Nephron (organoid): ENCODE data around the gene SLC30A2.

Experiments
- H3K27ac Mint-ChIP-seq, 3 experiments: 2 replicates each; pipeline ENCODE4 v1.8.0; 2020; ENCODE audit warnings: mixed read lengths in 3 of 3, mild to moderate bottlenecking in 2 of 3, moderate library complexity in 1 of 3
- H3K27me3 Mint-ChIP-seq: 2 replicates; pipeline ENCODE4 v1.8.0; 2021; ENCODE audit warnings: low read depth, mild to moderate bottlenecking, moderate library complexity, mixed read lengths
- H3K36me3 Mint-ChIP-seq: 2 replicates; pipeline ENCODE4 v1.8.0; 2020; ENCODE audit warnings: low read depth, mixed read lengths
- H3K4me1 Mint-ChIP-seq: 2 replicates; pipeline ENCODE4 v1.8.0; 2020; ENCODE audit warnings: mixed read lengths
- H3K4me3 Mint-ChIP-seq, 3 experiments: 2 replicates each; pipeline ENCODE4 v1.8.0; 2020; ENCODE audit warnings: mild to moderate bottlenecking in 3 of 3, mixed read lengths in 3 of 3, moderate library complexity in 2 of 3
- H3K9me3 Mint-ChIP-seq: 2 replicates; pipeline ENCODE4 v1.8.0; 2020; ENCODE audit warnings: mixed read lengths
- CTCF ChIP-seq, 3 experiments: fragments of 200-600 bp; sonication (generic); IDR thresholded peaks; one replicate each; pipeline ENCODE4 v1.5.0; 2021; ENCODE audit warnings: antibody characterized with exemption in 3 of 3; ENCODE audit not compliant: unreplicated experiment in 3 of 3

The SLC30A2 gene

GRCh38 chr1:26072305-26072704, 26.4 kb upstream of the SLC30A2 start:
- Mint-ChIP-seq H3K4me1 (peaks cover 22% of the 10 kb centered on the region), H3K9me3 (no peaks in the 10 kb centered on the region), H3K27ac (no peak overlapping the region), H3K4me3 (no peak overlapping the region), H3K27me3 (peaks cover 55% of the 10 kb centered on the region), H3K36me3 (no peaks in the 10 kb centered on the region)
- TF ChIP-seq CTCF (IDR thresholded peaks at IDR 0.05; ENCODE audit: unreplicated experiment in 3 of 3), result no peak

- Mint-ChIP-seq H3K4me3 (no peak overlapping the region), H3K9me3 (no peaks in the 10 kb centered on the region), H3K27ac (no peak overlapping the region), H3K4me1 (peaks cover 26% of the 10 kb centered on the region), H3K27me3 (peaks cover 48% of the 10 kb centered on the region), H3K36me3 (no peaks in the 10 kb centered on the region)
- no peak for TF ChIP-seq CTCF (IDR thresholded peaks at IDR 0.05; ENCODE audit: unreplicated experiment in 3 of 3)
These were observed 25.0 kb upstream of the SLC30A2 start for GRCh38 chr1:26070963-26071342.

GRCh38 chr1:26070296-26070962, 24.5 kb upstream of the SLC30A2 start:
- Mint-ChIP-seq H3K27ac (no peak overlapping the region), H3K9me3 (no peaks in the 10 kb centered on the region), H3K4me1 (peaks cover 31% of the 10 kb centered on the region), H3K36me3 (no peaks in the 10 kb centered on the region), H3K4me3 (no peak overlapping the region), H3K27me3 (peaks cover 45% of the 10 kb centered on the region)
- TF ChIP-seq CTCF (IDR thresholded peaks at IDR 0.05; ENCODE audit: unreplicated experiment in 3 of 3), result no peak

- no peak for TF ChIP-seq CTCF (IDR thresholded peaks at IDR 0.05; ENCODE audit: unreplicated experiment in 3 of 3)
- H3K4me1 Mint-ChIP-seq, result peaks cover 32% of the 10 kb centered on the region
- H3K4me3 Mint-ChIP-seq, result no peak overlapping the region
- H3K9me3 Mint-ChIP-seq, result no peaks in the 10 kb centered on the region
- H3K36me3 Mint-ChIP-seq, result no peaks in the 10 kb centered on the region
- no peak overlapping the region for H3K27ac Mint-ChIP-seq
- H3K27me3 Mint-ChIP-seq, result peaks cover 41% of the 10 kb centered on the region
These were observed 24.0 kb upstream of the SLC30A2 start for GRCh38 chr1:26069941-26070295.

GRCh38 chr1:26067432-26067911, 21.6 kb upstream of the SLC30A2 start, which contains the start of gene TRIM63:
Gene TRIM63, minus strand, starts transcription at chr1:26067630. Its CDS starts 136 bp downstream, at chr1:26067494.
- no peaks in the 10 kb centered on the region for H3K9me3 Mint-ChIP-seq
- no peak for TF ChIP-seq CTCF (IDR thresholded peaks at IDR 0.05; ENCODE audit: unreplicated experiment in 3 of 3)
- peaks cover 42% of the 10 kb centered on the region for H3K4me1 Mint-ChIP-seq
- H3K36me3 Mint-ChIP-seq, result no peaks in the 10 kb centered on the region
- peaks cover 27% of the 10 kb centered on the region for H3K27me3 Mint-ChIP-seq
- peak within 1 kb of the TSS; percentile 56 to 90 (median 81) for H3K4me3 Mint-ChIP-seq
- peak within 1 kb of the TSS; percentile 63 to 75 (median 66) for H3K27ac Mint-ChIP-seq

- Mint-ChIP-seq H3K4me1 (peaks cover 36% of the 10 kb centered on the region), H3K27ac (no peak overlapping the region), H3K4me3 (peak overlapping the region in 2 of 3 experiments; percentile 81 to 90), H3K36me3 (no peaks in the 10 kb centered on the region), H3K27me3 (peaks cover 22% of the 10 kb centered on the region), H3K9me3 (no peaks in the 10 kb centered on the region)
- no peak for TF ChIP-seq CTCF (IDR thresholded peaks at IDR 0.05; ENCODE audit: unreplicated experiment in 3 of 3)
These were observed 20.9 kb upstream of the SLC30A2 start for GRCh38 chr1:26066857-26067256.
